DOHH2 (cell line): ENCODE results near the gene IFI27L1.

Experiments used
- H3F3A ChIP-seq: fragments of 200-600 bp; sonication (generic), shearing (Covaris generic); 2 replicates; pipeline ENCODE4 v1.6.0; 2016; ENCODE audit warnings: antibody characterized with exemption, mild to moderate bottlenecking; ENCODE audit not compliant: control insufficient read depth, insufficient read depth
- H3K27ac ChIP-seq: fragments of 200-600 bp; sonication (generic); 2 replicates; pipeline ENCODE4 v1.5.1; 2014; ENCODE audit warnings: low read depth, mild to moderate bottlenecking, low read length, moderate library complexity
- H3K27me3 ChIP-seq: fragments of 200-600 bp; sonication (generic); 2 replicates; pipeline ENCODE4 v1.6.1; 2014; ENCODE audit warnings: mild to moderate bottlenecking, low read length, mixed read lengths; ENCODE audit not compliant: control insufficient read depth
- H3K36me3 ChIP-seq: fragments of 200-600 bp; sonication (generic); 2 replicates; pipeline ENCODE4 v1.6.1; 2014; ENCODE audit warnings: mild to moderate bottlenecking, low read length, moderate library complexity, mixed read lengths; ENCODE audit not compliant: control insufficient read depth
- H3K4me1 ChIP-seq: fragments of 200-600 bp; sonication (generic); 2 replicates; pipeline ENCODE4 v1.6.1; 2014; ENCODE audit warnings: mild to moderate bottlenecking, low read length, mixed read lengths; ENCODE audit not compliant: control insufficient read depth
- H3K4me2 ChIP-seq: fragments of 200-600 bp; sonication (generic); 2 replicates; pipeline ENCODE4 v1.6.0; 2014; ENCODE audit warnings: mild to moderate bottlenecking, low read length, moderate library complexity
- H3K4me3 ChIP-seq: fragments of 200-600 bp; sonication (generic); 2 replicates; pipeline ENCODE4 v1.5.1; 2014; ENCODE audit warnings: mild to moderate bottlenecking, low read length, mixed read lengths
- H3K79me2 ChIP-seq: fragments of 200-600 bp; sonication (generic); 2 replicates; pipeline ENCODE4 v1.6.1; 2014; ENCODE audit warnings: mild to moderate bottlenecking, low read length, mixed read lengths; ENCODE audit not compliant: control insufficient read depth
- H3K9me2 ChIP-seq: fragments of 200-600 bp; sonication (generic); replicated peaks from 2 replicates; pipeline ENCODE4 v1.6.1; 2014; ENCODE audit warnings: mild to moderate bottlenecking, low read length, mixed read lengths; ENCODE audit not compliant: control insufficient read depth
- H3K9me3 ChIP-seq: fragments of 200-600 bp; sonication (generic); 2 replicates; pipeline ENCODE4 v1.6.1; 2014; ENCODE audit warnings: antibody characterized with exemption, low read length, mixed read lengths; ENCODE audit not compliant: control insufficient read depth, insufficient read depth
- H4K20me1 ChIP-seq: fragments of 200-600 bp; sonication (generic); 2 replicates; pipeline ENCODE4 v1.6.0; 2014; ENCODE audit warnings: low read depth, mild to moderate bottlenecking, antibody characterized with exemption, low read length, moderate library complexity; ENCODE audit not compliant: control insufficient read depth, insufficient read depth
- EZH2phosphoT487 ChIP-seq: fragments of 200-600 bp; sonication (generic); IDR thresholded peaks from 2 replicates; pipeline ENCODE4 v1.6.1; 2017; ENCODE audit warnings: borderline replicate concordance, mild to moderate bottlenecking, antibody characterized with exemption, low read length, moderate library complexity, mixed read lengths
- TF ChIP-seq, protein P1 (sequence below): fragments of 200-600 bp; sonication (generic); IDR thresholded peaks from one replicate; pipeline ENCODE4 v1.5.1; 2014; ENCODE audit warnings: antibody characterized with exemption, mild to moderate bottlenecking, low read depth, low read length; ENCODE audit not compliant: poor library complexity, severe bottlenecking

The IFI27L1 gene

DNA sequence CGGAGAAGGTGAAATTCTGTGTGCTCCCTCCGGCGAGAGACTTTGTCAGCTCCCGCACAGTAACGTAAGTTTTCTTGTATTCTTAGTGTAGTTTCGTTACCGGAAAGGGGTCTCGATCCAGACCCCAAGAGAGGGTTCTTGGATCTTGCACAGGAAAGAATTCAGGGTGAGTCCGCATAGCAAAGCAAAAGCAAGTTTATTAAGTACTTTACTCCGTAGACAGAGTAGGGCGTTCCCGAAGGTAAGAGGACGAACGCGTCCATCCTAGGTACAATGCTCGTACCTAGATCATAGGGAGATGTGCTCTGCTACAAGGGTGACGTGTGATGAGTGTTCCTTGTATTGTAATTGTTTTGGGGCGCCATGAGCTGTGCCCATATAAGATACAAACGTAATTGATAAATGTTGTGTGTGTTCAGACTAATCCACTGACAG, 293 bp downstream of the IFI27L1 start:
- peaks cover 37% of the 10 kb centered on the region for H3K36me3 ChIP-seq
- peaks cover 9% of the 10 kb centered on the region; the same call in 1 of the 2 replicates for H4K20me1 ChIP-seq
- H3K27me3 ChIP-seq = no peaks in the 10 kb centered on the region
- peaks cover 69% of the 10 kb centered on the region for H3K79me2 ChIP-seq
- H3F3A ChIP-seq = no peaks in the 10 kb centered on the region
- H3K9me3 ChIP-seq = no peaks in the 10 kb centered on the region
- H3K9me2 ChIP-seq = no peaks in the 10 kb centered on the region
- peak overlapping the region; percentile 62; the same call in 1 of the 2 replicates for H3K27ac ChIP-seq
- no peak for TF ChIP-seq EZH2phosphoT487
- TF ChIP-seq, protein P1, sequence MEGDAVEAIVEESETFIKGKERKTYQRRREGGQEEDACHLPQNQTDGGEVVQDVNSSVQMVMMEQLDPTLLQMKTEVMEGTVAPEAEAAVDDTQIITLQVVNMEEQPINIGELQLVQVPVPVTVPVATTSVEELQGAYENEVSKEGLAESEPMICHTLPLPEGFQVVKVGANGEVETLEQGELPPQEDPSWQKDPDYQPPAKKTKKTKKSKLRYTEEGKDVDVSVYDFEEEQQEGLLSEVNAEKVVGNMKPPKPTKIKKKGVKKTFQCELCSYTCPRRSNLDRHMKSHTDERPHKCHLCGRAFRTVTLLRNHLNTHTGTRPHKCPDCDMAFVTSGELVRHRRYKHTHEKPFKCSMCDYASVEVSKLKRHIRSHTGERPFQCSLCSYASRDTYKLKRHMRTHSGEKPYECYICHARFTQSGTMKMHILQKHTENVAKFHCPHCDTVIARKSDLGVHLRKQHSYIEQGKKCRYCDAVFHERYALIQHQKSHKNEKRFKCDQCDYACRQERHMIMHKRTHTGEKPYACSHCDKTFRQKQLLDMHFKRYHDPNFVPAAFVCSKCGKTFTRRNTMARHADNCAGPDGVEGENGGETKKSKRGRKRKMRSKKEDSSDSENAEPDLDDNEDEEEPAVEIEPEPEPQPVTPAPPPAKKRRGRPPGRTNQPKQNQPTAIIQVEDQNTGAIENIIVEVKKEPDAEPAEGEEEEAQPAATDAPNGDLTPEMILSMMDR = no peak
- peaks cover 43% of the 10 kb centered on the region for H3K4me1 ChIP-seq
- H3K4me2 ChIP-seq = peak overlapping the region; percentile 87
- H3K4me3 ChIP-seq = peak overlapping the region; percentile 97

DNA sequence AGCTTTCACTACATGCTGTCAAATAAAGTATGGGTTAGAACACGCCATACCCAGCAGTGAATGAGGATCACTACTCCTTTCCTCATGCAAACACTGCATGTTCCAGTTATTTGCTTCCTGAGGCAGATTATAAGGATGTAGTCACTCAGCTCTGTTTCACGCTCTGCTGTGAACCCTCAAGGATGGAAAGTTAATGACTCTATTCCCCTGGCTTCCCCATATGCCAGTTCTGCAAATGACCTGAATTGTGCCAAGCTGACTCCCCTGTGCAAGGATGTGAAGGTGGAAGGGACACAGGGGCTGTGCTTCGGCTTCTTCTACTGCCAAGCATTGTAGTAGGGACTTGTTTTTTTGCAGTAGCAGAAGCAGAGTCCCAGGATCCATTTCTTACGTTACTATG, 6.8 kb downstream of the IFI27L1 start:
- no peaks in the 10 kb centered on the region for H3K9me3 ChIP-seq
- H3K79me2 ChIP-seq = peaks cover 5% of the 10 kb centered on the region
- H3K36me3 ChIP-seq = no peaks in the 10 kb centered on the region
- TF ChIP-seq EZH2phosphoT487 = no peak
- no peaks in the 10 kb centered on the region for H3F3A ChIP-seq
- H4K20me1 ChIP-seq = no peaks in the 10 kb centered on the region
- H3K4me3 ChIP-seq = no peak overlapping the region
- no peaks in the 10 kb centered on the region for H3K27me3 ChIP-seq
- no peak overlapping the region for H3K4me2 ChIP-seq
- H3K9me2 ChIP-seq = no peaks in the 10 kb centered on the region
- no peaks in the 10 kb centered on the region for H3K4me1 ChIP-seq
- H3K27ac ChIP-seq = no peak overlapping the region

DNA sequence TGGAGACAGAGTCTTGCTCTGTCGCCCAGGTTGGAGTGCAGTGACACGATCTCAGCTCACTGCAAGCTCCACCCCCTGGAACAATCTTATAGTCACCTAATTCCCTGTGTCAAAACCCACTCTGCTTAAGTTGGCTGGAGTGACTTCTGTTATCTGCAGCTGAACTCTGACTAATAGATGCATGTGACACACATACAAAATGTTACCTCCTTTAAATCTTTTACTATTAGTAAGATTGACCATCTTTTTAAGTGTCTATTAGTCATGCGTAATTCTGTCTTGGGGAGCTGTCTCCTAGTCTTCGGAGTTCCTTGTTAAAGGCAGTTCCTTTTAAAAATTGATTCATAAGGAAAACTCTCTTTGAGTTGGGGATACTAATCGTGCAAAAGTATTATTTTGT, 7.4 kb downstream of the IFI27L1 start:
- H3K27me3 ChIP-seq = no peaks in the 10 kb centered on the region
- no peaks in the 10 kb centered on the region for H4K20me1 ChIP-seq
- no peak overlapping the region for H3K4me3 ChIP-seq
- no peaks in the 10 kb centered on the region for H3K9me3 ChIP-seq
- H3K36me3 ChIP-seq = no peaks in the 10 kb centered on the region
- no peak overlapping the region for H3K4me2 ChIP-seq
- TF ChIP-seq EZH2phosphoT487 = no peak
- TF ChIP-seq, protein P1 = no peak
- no peak overlapping the region for H3K27ac ChIP-seq
- H3K79me2 ChIP-seq = no peaks in the 10 kb centered on the region
- no peaks in the 10 kb centered on the region for H3F3A ChIP-seq
- no peaks in the 10 kb centered on the region for H3K4me1 ChIP-seq
- H3K9me2 ChIP-seq = no peaks in the 10 kb centered on the region

DNA sequence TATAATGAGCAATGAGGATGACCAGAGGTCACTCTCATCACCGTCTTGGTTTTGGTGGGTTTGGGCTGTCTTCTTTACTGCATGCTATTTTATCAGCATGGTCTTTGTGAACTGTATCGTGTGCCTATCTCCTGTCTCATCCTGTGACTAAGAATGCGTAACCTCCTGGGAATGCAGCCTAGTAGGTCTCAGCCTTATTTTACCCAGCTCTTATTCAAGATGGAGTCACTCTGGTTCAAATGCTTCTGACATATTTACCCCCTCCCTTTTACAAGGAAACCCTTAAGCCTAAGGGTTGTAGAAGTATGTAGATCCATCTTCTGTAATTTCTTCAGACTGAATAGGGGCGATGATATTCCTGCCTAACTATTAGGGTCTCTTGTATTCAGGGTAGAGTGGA, 8.4 kb downstream of the IFI27L1 start:
- Histone ChIP-seq H3F3A (no peaks in the 10 kb centered on the region), H3K4me3 (no peak overlapping the region), H3K9me2 (no peaks in the 10 kb centered on the region), H3K4me2 (no peak overlapping the region), H3K9me3 (no peaks in the 10 kb centered on the region), H3K27me3 (no peaks in the 10 kb centered on the region), H3K27ac (no peak overlapping the region), H3K79me2 (no peaks in the 10 kb centered on the region), H3K36me3 (no peaks in the 10 kb centered on the region), H3K4me1 (no peaks in the 10 kb centered on the region), H4K20me1 (no peaks in the 10 kb centered on the region)
- TF ChIP-seq, protein P1 = no peak
- TF ChIP-seq EZH2phosphoT487 = no peak
